Gastrocnemius medialis (tissue), 4 donors: ENCODE data around the gene TPRKB. TPM values are rescaled to one million over a fixed set of nuclear protein-coding genes. Genes with fewer than 3 reads are reported as not detected.
A peak's percentile ranks its signal among the peaks of the same experiment; 100 is the strongest.
"Not testable (repeated sequence)": the region's sequence is repeated elsewhere in the genome, so short reads cannot be mapped to it uniquely, and the experiment has no call there.

Experiments
- ATAC-seq, 2 donors: fragments of 150-250 bp; one replicate each; pipeline ENCODE4 v1.9.1; 2016
- DNase-seq, 2 donors: peaks; one replicate each; pipeline ENCODE4 v3.0.0-alpha.2; 2019
- H3K27ac ChIP-seq, 4 donors: fragments of 200-600 bp; sonication (generic); 1 replicate in 1 of 4; 2 replicates in 3 of 4; pipeline ENCODE4 v1.5.1; 2016 to 2018; ENCODE audit warnings: mild to moderate bottlenecking in 2 of 4, moderate library complexity in 1 of 4
- H3K27me3 ChIP-seq, 3 donors: fragments of 200-600 bp; sonication (generic) in 2 of 3; 1 replicate in 1 of 3; 2 replicates in 2 of 3; pipeline versions ENCODE4 v1.5.1 to v1.6.0; 2016 to 2019; ENCODE audit warnings: mild to moderate bottlenecking in 1 of 3, moderate library complexity in 1 of 3
- H3K36me3 ChIP-seq, 2 donors: fragments of 200-600 bp; sonication (generic) in 1 of 2; one replicate each; pipeline ENCODE4 v1.5.1; 2017 to 2018
- H3K4me1 ChIP-seq, 2 donors: fragments of 200-600 bp; sonication (generic) in 1 of 2; one replicate each; pipeline ENCODE4 v1.5.1; 2016 to 2017; ENCODE audit warnings: mild to moderate bottlenecking in 2 of 2
- H3K4me3 ChIP-seq, 4 donors: fragments of 200-600 bp; sonication (generic) in 3 of 4; 1 replicate in 1 of 4; 2 replicates in 3 of 4; pipeline ENCODE4 v1.5.1; 2016 to 2019; ENCODE audit warnings: mild to moderate bottlenecking in 2 of 4
- H3K9me3 ChIP-seq, 3 donors: fragments of 200-600 bp; sonication (generic) in 2 of 3; 1 replicate in 1 of 3; 2 replicates in 2 of 3; pipeline ENCODE4 v1.5.1; 2016 to 2019
- CTCF ChIP-seq, 5 experiments: fragments of 450-650 bp in 3 of 5; fragments of 200-600 bp in 2 of 5; sonication (generic) in 2 of 5; IDR thresholded peaks in 4 of 5; conservative IDR thresholded peaks in 1 of 5; 1 replicate in 4 of 5; 2 replicates in 1 of 5; pipeline ENCODE4 v1.5.1; 2016 to 2019; ENCODE audit warnings: antibody characterized with exemption in 5 of 5, mild to moderate bottlenecking in 3 of 5, moderate library complexity in 3 of 5
- POLR2A ChIP-seq, 2 donors: fragments of 450-650 bp; IDR thresholded peaks; one replicate each; pipeline ENCODE4 v1.6.1; 2017; ENCODE audit warnings: antibody characterized with exemption in 2 of 2, mild to moderate bottlenecking in 2 of 2, moderate library complexity in 2 of 2
- in situ Hi-C, 4 donors: fragments of 200-750 bp; cut with MboI; loops; one replicate each; pipeline versions ENCODE4 v1.15.0 to v1.8.0; 2017; ENCODE audit warnings: low sequenced_read_pairs in 4 of 4
- intact Hi-C: fragments of 100-400 bp; cut with DNase I; formaldehyde crosslinking; loops from one replicate; pipeline ENCODE4 v1.15.1; 2023; ENCODE audit warnings: low total_unique reads
- total RNA-seq, 4 donors: library from RNA; depleted of rRNA; stranded (reverse); fragments of >200 nt; gene quantifications; one replicate each; pipeline versions ENCODE4 v1.1.0 to v1.2.3, GENCODE V29; 2016

The TPRKB gene
- total RNA-seq, 4 donors from 2014 or later = 49.4 to 90.1 (median 55.9) TPM

GRCh38 chr2:73698101-73698500 is 39.0 kb downstream of the TPRKB start:
- DNase-seq (no peak), ATAC-seq (no peak)
- Histone ChIP-seq H3K4me1 (no peaks in the 10 kb centered on the region), H3K4me3 (no peak overlapping the region), H3K9me3 (no peaks in the 10 kb centered on the region), H3K27me3 (no peaks in the 10 kb centered on the region), H3K36me3 (no peaks in the 10 kb centered on the region), H3K27ac (no peak overlapping the region)
- intact Hi-C loops (loop anchor here (10.0 kb wide), 1 partner anchor 77 kb away; no protein-coding TSS in a partner anchor), in situ Hi-C loops (loop anchor here in 3 of 4 donors (10.0 to 25.0 kb wide), 2 partner anchors 83 to 89 kb away; partner anchors contain the start of genes C2orf78 (in 2 of the 3) and DUSP11 (in 2 of the 3))
- no peak for TF ChIP-seq CTCF (IDR thresholded peaks at IDR 0.05 in 4 of 5, conservative IDR thresholded peaks at IDR 0.05 in 1 of 5)
- TF ChIP-seq POLR2A (IDR thresholded peaks at IDR 0.05) = no peak

GRCh38 chr2:73697606-73698005 is 39.5 kb downstream of the TPRKB start:
- in situ Hi-C loops (loop anchor here in 3 of 4 donors (10.0 to 25.0 kb wide), 2 partner anchors 83 to 90 kb away; partner anchors contain the start of genes C2orf78 (in 2 of the 3) and DUSP11 (in 2 of the 3)), intact Hi-C loops (loop anchor here (10.0 kb wide), 1 partner anchor 77 kb away; no protein-coding TSS in a partner anchor)
- ATAC-seq = no peak
- Histone ChIP-seq H3K4me1 (no peaks in the 10 kb centered on the region), H3K27ac (no peak overlapping the region), H3K4me3 (no peak overlapping the region), H3K9me3 (no peaks in the 10 kb centered on the region), H3K27me3 (no peaks in the 10 kb centered on the region), H3K36me3 (no peaks in the 10 kb centered on the region)
- no peak for DNase-seq
- no peak for TF ChIP-seq POLR2A (IDR thresholded peaks at IDR 0.05)
- TF ChIP-seq CTCF (IDR thresholded peaks at IDR 0.05 in 4 of 5, conservative IDR thresholded peaks at IDR 0.05 in 1 of 5) = no peak

- not testable (repeated sequence) for H3K4me1 ChIP-seq, H3K27ac ChIP-seq, H3K9me3 ChIP-seq, DNase-seq, ATAC-seq, H3K36me3 ChIP-seq, H3K27me3 ChIP-seq, H3K4me3 ChIP-seq
- intact Hi-C loops (loop anchor here (10.0 kb wide), 1 partner anchor 78 kb away; no protein-coding TSS in a partner anchor), in situ Hi-C loops (loop anchor here in 3 of 4 donors (10.0 to 25.0 kb wide), 2 partner anchors 82 to 90 kb away; partner anchors contain the start of genes C2orf78 (in 2 of the 3) and DUSP11 (in 2 of the 3))
These were observed 40.2 kb downstream of the TPRKB start for GRCh38 chr2:73696985-73697384.

- intact Hi-C loops = loop anchor here (10.0 kb wide), 1 partner anchor 78 kb away; no protein-coding TSS in a partner anchor
- not testable (repeated sequence) for DNase-seq, H3K9me3 ChIP-seq, ATAC-seq, H3K27ac ChIP-seq, H3K27me3 ChIP-seq, H3K4me1 ChIP-seq, H3K4me3 ChIP-seq, H3K36me3 ChIP-seq
- in situ Hi-C loops = loop anchor here in 3 of 4 donors (10.0 to 25.0 kb wide), 2 partner anchors 82 to 91 kb away; partner anchors contain the start of genes C2orf78 (in 2 of the 3) and DUSP11 (in 2 of the 3)
These were observed 40.6 kb downstream of the TPRKB start for GRCh38 chr2:73696521-73696920.

GRCh38 chr2:73690372-73691088 is 46.6 kb downstream of the TPRKB start:
- H3K36me3 ChIP-seq, H3K4me3 ChIP-seq, H3K27me3 ChIP-seq, DNase-seq, H3K4me1 ChIP-seq, H3K9me3 ChIP-seq, H3K27ac ChIP-seq: not testable (repeated sequence)
- in situ Hi-C loops (loop anchor here in 3 of 4 donors (10.0 to 25.0 kb wide), 2 partner anchors 76 to 97 kb away; partner anchors contain the start of genes C2orf78 (in 2 of the 3) and DUSP11 (in 2 of the 3)), intact Hi-C loops (loop anchor here (10.0 kb wide), 1 partner anchor 84 kb away; no protein-coding TSS in a partner anchor)
- ATAC-seq = peak; percentile 81 to 83
- peak in 3 of 5 experiments; percentile 24 to 56 (median 38) for TF ChIP-seq CTCF (IDR thresholded peaks at IDR 0.05 in 4 of 5, conservative IDR thresholded peaks at IDR 0.05 in 1 of 5)

GRCh38 chr2:73688494-73688893 is 48.7 kb downstream of the TPRKB start:
- H3K27ac ChIP-seq, ATAC-seq, H3K27me3 ChIP-seq, H3K4me1 ChIP-seq, H3K9me3 ChIP-seq, intact Hi-C loops, H3K36me3 ChIP-seq, H3K4me3 ChIP-seq, DNase-seq: not testable (repeated sequence)
- in situ Hi-C loops = loop anchor here in 2 of 4 donors (25.0 kb wide), 1 partner anchor 99 kb away; the partner anchor contains the start of genes C2orf78 (in 2 of the 2) and DUSP11 (in 2 of the 2)
